RWPE2 (cell line): ENCODE results near the gene CNTN4.

Experiments
- ATAC-seq: fragments of 200-7000 bp; cut with Tn5 transposase; 3 replicates; pipeline ENCODE4 v1.9.1; 2021; ENCODE audit warnings: low read depth
- DNase-seq: peaks from one replicate; pipeline ENCODE4 v3.0.0-alpha.2; 2020; ENCODE audit warnings: low spot score
- H3K27ac ChIP-seq: fragments of 450-650 bp; 2 replicates; pipeline ENCODE4 v1.5.1; 2017; ENCODE audit warnings: mild to moderate bottlenecking; ENCODE audit not compliant: poor library complexity, severe bottlenecking
- H3K27me3 ChIP-seq: fragments of 250-450 bp; sonication (Bioruptor Pico); 2 replicates; pipeline ENCODE4 v1.5.1; 2021; ENCODE audit warnings: mild to moderate bottlenecking, moderate library complexity; ENCODE audit not compliant: insufficient read depth, poor library complexity, severe bottlenecking
- H3K36me3 ChIP-seq: fragments of 250-450 bp; sonication (Bioruptor Pico); 2 replicates; pipeline ENCODE4 v1.5.1; 2020; ENCODE audit warnings: low read depth, mild to moderate bottlenecking, moderate library complexity
- H3K4me1 ChIP-seq: fragments of 250-450 bp; sonication (Bioruptor Pico); 2 replicates; pipeline ENCODE4 v1.5.1; 2021; ENCODE audit warnings: mild to moderate bottlenecking, moderate library complexity; ENCODE audit not compliant: insufficient read depth, poor library complexity, severe bottlenecking
- H3K4me3 ChIP-seq: fragments of 250-450 bp; sonication (Bioruptor Pico); 2 replicates; pipeline ENCODE4 v1.5.1; 2021; ENCODE audit warnings: mild to moderate bottlenecking, moderate library complexity; ENCODE audit not compliant: severe bottlenecking
- H3K9me3 ChIP-seq: fragments of 250-450 bp; sonication (Bioruptor Pico); 2 replicates; pipeline ENCODE4 v1.5.1; 2021; ENCODE audit warnings: mild to moderate bottlenecking, moderate library complexity; ENCODE audit not compliant: severe bottlenecking
- CTCF ChIP-seq: fragments of 450-650 bp; IDR thresholded peaks from one replicate; pipeline ENCODE4 v1.5.1; 2017; ENCODE audit warnings: mild to moderate bottlenecking, moderate library complexity; ENCODE audit not compliant: poor library complexity, severe bottlenecking

Gene CNTN4

GRCh38 chr3:3084890-3085289 is 986.2 kb downstream of the CNTN4 start:
- H3K9me3 ChIP-seq = no peaks in the 10 kb centered on the region
- TF ChIP-seq CTCF = no peak
- H3K27me3 ChIP-seq = no peaks in the 10 kb centered on the region
- no peak overlapping the region for H3K27ac ChIP-seq
- H3K4me1 ChIP-seq = no peaks in the 10 kb centered on the region
- H3K36me3 ChIP-seq = no peaks in the 10 kb centered on the region
- H3K4me3 ChIP-seq = no peak overlapping the region
- DNase-seq = no peak
- no peak for ATAC-seq

- H3K4me3 ChIP-seq = no peak overlapping the region
- DNase-seq (no peak), ATAC-seq (no peak)
- H3K4me1 ChIP-seq = no peaks in the 10 kb centered on the region
- no peaks in the 10 kb centered on the region for H3K27me3 ChIP-seq
- TF ChIP-seq CTCF = no peak
- no peak overlapping the region for H3K27ac ChIP-seq
- no peaks in the 10 kb centered on the region for H3K9me3 ChIP-seq
- no peaks in the 10 kb centered on the region for H3K36me3 ChIP-seq
Observed at GRCh38 chr3:3085782-3086181, 987.1 kb downstream of the CNTN4 start.

DNA sequence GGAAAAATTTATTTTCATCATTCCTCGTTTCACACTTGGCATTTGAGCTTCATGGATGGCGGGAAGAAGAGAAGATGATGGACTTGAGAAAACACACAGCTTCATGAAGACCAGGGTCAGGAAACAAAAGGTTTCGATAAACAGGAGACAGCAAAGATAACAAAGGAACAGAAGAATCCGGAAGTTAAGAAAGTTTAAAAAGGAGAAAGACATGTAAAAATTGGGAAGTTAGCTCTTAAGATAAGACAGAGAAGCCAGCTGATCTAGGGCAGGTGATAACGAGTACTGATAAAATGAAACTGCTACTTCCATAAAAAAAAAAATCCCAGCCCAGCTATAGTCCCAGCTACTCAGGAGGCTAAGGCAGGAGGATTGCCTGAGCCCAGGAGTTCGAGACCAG is 987.6 kb downstream of the CNTN4 start:
- ATAC-seq (no peak), DNase-seq (no peak)
- H3K4me3 ChIP-seq = no peak overlapping the region
- H3K9me3 ChIP-seq = no peaks in the 10 kb centered on the region
- no peaks in the 10 kb centered on the region for H3K27me3 ChIP-seq
- H3K4me1 ChIP-seq = no peaks in the 10 kb centered on the region
- no peak for TF ChIP-seq CTCF
- H3K27ac ChIP-seq = no peak overlapping the region
- H3K36me3 ChIP-seq = no peaks in the 10 kb centered on the region

GRCh38 chr3:3087279-3087678 is 988.6 kb downstream of the CNTN4 start:
- no peaks in the 10 kb centered on the region for H3K9me3 ChIP-seq
- no peak overlapping the region for H3K4me3 ChIP-seq
- no peaks in the 10 kb centered on the region for H3K27me3 ChIP-seq
- no peak for TF ChIP-seq CTCF
- H3K27ac ChIP-seq = no peak overlapping the region
- ATAC-seq (no peak), DNase-seq (no peak)
- no peaks in the 10 kb centered on the region for H3K4me1 ChIP-seq
- H3K36me3 ChIP-seq = no peaks in the 10 kb centered on the region

DNA sequence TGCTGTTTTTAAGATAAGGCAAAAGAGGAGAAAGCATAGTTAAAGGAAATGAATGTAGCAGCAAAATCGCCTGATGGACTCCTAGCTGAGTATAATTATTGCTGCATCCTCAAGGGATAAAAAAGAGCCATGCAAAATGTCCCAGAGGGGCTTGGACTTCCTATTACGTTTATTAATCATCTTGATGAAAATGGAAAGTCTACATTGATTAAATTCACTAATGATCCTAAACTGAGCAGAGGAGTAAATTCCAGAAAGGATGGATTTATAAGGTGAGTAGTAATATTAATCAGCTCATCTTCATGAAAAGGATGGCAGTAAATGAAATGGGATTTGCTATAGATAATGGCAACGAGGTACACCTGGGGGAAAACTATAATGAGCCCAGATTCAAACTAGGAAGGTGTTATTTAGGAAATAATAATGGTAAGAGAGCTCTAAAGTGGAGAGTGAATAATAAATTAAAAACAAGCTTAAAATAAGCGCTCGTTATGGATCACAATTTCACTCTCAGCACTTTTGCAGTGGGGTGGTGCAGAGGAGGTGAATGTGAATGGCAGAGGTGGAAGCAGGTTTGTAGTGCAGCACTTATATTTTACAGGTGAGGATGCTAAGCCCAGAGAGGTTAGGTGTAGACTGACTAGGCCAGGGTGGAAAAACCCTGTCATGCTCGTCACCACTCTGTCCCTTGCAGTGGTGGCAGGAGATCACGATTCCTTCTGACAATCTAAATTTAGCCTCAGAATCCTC is 989.2 kb downstream of the CNTN4 start:
- ATAC-seq = no peak
- H3K27ac ChIP-seq = no peak overlapping the region
- no peaks in the 10 kb centered on the region for H3K4me1 ChIP-seq
- TF ChIP-seq CTCF = no peak
- DNase-seq = no peak
- H3K9me3 ChIP-seq = no peaks in the 10 kb centered on the region
- H3K4me3 ChIP-seq = no peak overlapping the region
- no peaks in the 10 kb centered on the region for H3K36me3 ChIP-seq
- no peaks in the 10 kb centered on the region for H3K27me3 ChIP-seq
